HL-60/S4 treated with phorbol 12-myristate 13-acetate at 8.2 ng/mL for 4 days and 3 days (cell line): ENCODE data around the gene CDC42BPB.

Experiments
- in situ Hi-C: fragments of 300-500 bp; cut with MboI; formaldehyde crosslinking; loops from 2 replicates; pipeline ENCODE4 v1.15.0; 2022; ENCODE audit warnings: low sequenced_read_pairs

The CDC42BPB gene, protein sequence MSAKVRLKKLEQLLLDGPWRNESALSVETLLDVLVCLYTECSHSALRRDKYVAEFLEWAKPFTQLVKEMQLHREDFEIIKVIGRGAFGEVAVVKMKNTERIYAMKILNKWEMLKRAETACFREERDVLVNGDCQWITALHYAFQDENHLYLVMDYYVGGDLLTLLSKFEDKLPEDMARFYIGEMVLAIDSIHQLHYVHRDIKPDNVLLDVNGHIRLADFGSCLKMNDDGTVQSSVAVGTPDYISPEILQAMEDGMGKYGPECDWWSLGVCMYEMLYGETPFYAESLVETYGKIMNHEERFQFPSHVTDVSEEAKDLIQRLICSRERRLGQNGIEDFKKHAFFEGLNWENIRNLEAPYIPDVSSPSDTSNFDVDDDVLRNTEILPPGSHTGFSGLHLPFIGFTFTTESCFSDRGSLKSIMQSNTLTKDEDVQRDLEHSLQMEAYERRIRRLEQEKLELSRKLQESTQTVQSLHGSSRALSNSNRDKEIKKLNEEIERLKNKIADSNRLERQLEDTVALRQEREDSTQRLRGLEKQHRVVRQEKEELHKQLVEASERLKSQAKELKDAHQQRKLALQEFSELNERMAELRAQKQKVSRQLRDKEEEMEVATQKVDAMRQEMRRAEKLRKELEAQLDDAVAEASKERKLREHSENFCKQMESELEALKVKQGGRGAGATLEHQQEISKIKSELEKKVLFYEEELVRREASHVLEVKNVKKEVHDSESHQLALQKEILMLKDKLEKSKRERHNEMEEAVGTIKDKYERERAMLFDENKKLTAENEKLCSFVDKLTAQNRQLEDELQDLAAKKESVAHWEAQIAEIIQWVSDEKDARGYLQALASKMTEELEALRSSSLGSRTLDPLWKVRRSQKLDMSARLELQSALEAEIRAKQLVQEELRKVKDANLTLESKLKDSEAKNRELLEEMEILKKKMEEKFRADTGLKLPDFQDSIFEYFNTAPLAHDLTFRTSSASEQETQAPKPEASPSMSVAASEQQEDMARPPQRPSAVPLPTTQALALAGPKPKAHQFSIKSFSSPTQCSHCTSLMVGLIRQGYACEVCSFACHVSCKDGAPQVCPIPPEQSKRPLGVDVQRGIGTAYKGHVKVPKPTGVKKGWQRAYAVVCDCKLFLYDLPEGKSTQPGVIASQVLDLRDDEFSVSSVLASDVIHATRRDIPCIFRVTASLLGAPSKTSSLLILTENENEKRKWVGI (N-terminal part only)

GRCh38 chr14:103057372-103058163, at the start of gene CDC42BPB:
CDC42BPB (minus strand) TSS chr14:103057549; CDS start chr14:103057173, 376 bp downstream.
- in situ Hi-C loops, result no loop called here

- in situ Hi-C loops, result no loop called here
Measured at GRCh38 chr14:103105580-103106150, 48.3 kb upstream of the CDC42BPB start.

DNA sequence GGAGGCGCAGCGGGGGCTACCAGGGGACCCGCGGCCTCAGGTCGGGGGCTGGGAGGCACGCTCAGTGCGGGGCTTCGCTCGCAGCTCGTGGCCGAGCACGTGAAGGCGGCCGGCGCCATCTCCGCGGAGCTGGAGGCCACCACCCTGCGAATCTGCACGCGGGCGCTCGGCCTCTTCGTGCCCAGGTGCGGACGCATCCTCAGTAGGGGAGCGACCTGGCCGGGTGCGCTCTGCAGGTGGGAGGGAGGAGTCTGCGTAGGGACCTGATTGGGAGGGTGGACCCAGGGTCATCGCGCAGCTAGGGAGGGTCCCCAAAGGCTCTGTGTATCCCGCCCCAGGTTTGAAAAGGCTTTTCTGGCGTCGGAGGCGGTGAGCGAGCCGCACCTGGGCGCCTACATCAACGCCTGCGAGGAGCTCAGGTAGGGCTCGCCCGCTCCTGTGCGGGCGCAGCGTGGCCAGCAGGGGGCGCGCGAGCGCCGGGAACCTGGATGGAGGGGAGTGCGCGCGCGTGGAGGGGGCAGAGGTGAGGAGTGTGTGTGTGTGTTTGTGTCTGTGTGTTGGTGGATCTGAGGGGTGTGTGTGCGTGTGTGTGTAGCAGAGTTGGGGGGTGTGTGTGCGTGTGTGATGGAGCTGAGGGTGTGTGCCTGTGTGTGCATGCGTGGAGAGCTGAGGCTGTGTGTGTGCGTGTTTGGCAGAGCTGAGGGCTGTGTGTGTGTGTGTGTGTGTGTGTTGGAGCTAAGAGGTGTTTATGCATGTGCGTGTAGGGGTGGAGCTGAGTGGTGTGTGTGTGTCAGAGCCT, 47.5 kb upstream of the CDC42BPB start:
- in situ Hi-C loops, result no loop called here

DNA sequence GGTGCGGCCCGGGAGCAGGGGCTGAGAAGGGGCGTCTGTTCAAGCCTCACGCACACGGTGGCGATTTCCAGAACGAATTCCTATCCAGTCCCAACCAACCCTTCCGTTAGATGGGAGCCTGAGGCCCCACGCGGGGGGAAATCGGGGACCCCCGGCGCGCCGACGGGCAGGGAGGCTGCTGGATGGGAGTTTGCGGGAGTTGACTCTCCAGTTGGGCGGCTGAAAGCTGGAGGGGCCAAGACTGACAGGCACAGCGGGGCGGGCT, 47.0 kb upstream of the CDC42BPB start:
- in situ Hi-C loops, result no loop called here

- in situ Hi-C loops, result no loop called here
Measured at GRCh38 chr14:103103461-103104388, 46.4 kb upstream of the CDC42BPB start.

- in situ Hi-C loops, result no loop called here
Measured at GRCh38 chr14:103102689-103103260, 45.4 kb upstream of the CDC42BPB start.

DNA sequence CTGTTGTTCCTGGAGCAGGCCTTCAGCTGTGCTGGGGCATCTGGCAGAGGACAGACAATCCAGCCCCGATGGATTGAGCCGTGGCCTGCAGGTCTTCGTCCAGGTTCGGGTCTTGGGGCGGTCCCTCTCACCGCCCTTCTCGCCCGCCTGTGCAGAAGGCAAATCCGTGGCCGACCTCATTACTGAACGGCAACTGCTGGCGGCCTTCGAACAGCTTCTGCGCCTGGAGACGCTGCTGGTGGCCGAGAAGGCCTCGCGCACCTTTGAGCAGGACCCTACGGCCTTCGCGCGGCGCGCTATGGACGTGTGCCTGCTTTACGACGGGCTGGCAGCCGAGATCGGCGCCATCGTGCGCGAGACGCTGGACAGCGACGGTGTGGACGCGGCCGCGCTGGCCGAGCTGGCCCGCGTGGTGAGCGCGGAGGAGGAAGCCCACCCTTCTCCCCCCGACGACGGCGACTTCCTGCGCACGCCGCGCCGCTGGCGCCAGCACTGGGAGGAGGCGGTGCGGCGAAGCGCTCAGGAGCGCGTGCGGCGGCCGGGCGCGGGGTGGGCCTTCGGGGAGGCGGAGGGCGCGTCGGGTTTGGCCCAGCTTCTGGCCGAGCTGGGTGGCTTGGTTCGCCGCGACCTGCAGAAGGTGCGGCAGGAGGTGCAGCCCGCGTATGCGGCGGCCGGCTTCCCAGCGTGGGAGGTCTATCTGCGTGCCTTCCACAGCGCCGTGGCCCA, 44.8 kb upstream of the CDC42BPB start:
- in situ Hi-C loops, result no loop called here

DNA sequence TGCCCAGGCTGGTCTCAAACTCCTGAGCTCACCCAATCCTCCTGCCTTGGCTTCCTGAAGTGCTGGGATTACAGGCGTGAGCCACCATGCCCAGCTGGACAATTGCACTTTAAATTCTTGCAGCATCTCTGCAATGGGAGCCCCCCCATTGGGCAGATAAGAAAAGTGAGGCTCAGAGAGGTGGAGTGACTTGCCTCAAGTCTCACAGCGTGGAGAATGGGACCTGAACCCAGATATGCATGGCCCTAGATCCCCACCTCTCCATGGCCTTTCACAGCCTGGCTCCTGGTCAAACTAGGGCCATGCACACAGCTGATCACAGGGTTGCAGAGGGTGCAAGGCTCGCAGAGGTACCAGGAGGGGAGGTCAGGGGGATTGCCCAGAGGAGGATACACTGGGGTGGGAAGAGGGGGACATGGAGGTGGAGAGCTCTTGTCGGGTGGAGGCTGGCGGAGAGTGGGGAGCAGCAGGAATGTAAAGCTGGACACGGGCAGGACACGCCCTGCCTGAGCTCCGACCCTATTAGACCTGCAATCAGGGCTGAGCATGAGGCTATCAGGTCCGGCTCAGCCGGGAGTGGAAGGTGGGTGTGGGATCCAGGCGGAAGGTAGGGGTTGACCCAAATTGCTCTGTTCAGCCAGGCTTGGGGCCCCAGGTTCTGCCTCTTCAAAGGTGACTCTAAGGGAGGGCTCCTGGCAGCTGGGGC, 44.1 kb upstream of the CDC42BPB start:
- in situ Hi-C loops, result no loop called here

DNA sequence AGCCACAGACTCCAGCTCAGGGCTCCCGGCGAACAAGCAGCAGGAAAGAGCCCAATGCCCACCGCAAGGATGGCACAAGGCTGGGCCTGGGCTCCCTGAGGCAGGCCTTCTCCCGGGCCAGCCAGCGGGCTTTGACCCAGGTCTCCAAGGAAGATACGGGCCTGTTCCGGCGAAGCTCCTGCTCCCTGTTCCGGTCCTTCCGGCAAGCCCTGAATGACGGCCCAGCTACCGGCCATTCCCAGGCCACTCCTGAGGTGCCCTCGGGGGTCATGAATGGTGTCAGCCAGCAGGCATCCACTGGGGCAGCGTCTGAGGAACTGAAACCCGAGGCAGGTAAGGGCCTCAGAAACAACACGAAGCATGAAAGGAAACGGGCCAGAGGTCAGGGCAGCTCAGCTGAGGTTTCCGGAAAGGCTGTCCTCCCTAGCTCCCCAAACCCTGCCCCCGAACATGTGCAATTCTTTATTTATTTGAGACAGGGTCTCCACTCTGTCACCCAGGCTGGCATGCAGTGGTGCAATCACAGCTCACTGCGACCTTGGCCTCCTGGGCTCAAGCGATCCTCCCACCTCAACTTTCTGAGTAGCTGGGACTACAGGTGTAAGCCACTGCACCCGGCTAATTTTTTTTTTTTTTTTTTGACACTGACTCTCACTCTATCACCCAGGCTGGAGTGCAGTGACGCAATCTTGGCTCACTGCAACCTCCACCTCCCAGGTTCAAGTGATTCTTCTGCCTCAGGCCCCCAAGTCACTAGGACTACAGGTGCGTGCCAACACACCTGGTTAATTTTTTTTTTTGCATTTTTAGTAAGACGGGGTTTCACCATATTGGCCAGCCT, 43.2 kb upstream of the CDC42BPB start:
- in situ Hi-C loops, result no loop called here

DNA sequence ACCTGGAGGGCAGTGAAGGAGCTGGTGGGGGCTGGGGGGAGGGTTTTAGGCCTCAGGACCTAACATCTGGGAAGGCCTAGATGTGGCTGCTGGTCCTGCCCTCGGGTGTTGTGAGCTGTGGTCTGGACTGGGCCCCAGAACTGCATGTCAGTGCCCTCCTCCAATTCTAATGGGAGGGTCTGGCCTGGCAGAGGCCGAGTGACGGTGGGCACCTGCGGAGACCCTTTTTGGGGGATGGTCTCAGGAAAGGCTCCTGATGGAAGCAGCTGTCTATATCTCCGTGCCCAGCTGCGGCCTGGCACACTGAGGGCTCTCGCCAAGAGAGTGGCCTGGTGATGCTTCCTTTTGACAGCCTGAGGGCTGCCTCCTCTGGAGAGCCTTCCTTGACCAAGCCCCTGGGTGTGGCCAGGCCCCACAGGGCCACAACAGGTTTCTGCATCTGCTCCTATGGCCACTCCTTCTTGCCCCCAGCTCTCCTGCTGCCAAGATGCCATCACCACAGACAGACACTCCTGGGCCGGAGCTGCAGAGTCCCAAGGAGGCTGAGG, 42.5 kb upstream of the CDC42BPB start:
- in situ Hi-C loops, result no loop called here

- in situ Hi-C loops, result no loop called here
Measured at GRCh38 chr14:103099081-103099732, 41.9 kb upstream of the CDC42BPB start.

DNA sequence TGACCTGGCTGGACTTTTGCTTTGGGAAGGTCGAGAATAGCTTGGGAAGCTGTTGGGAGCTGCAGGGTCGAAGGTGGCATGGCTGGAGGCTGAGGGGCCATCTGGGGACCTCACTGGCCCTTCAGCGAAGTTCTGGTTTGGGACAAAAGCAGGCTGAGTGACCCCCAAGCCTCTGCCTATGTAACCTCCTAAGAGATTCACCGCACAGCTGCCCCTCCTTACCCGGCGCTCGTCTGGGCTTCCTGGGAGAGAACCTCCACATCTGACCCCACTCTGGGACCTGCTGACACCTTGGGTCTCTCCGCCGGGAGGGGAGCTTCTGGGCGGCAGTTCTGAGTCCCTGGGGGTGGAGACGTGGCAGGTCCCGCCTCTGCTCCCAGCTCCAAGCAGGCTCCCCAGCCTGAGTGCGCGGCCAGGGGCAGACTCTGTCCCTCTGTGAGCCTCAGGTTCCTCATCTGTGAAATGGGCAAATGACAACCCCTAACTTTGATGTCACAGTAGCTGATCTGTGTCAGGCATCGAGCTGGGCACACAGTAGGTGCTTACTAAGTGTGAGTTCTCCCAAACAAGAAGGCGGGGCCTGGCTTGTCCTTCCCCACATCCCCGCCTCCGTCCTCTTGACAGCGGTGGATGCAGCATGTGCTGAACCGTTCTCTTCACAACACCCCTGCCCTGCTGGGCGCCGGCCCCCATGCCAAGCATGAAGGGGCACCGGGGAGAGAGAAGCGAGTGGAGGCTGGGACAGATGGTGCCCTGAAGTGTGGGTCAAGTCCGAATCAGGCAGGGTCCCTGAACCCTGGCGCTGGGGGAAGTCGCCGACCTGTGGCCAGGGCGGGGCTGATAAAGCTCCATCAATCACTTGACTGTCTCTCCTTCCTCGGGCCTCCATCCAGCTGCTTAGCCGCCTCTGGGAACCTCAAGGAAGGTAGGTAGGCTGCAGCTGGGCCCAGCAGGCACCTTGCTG, 40.9 kb upstream of the CDC42BPB start:
- in situ Hi-C loops, result no loop called here

DNA sequence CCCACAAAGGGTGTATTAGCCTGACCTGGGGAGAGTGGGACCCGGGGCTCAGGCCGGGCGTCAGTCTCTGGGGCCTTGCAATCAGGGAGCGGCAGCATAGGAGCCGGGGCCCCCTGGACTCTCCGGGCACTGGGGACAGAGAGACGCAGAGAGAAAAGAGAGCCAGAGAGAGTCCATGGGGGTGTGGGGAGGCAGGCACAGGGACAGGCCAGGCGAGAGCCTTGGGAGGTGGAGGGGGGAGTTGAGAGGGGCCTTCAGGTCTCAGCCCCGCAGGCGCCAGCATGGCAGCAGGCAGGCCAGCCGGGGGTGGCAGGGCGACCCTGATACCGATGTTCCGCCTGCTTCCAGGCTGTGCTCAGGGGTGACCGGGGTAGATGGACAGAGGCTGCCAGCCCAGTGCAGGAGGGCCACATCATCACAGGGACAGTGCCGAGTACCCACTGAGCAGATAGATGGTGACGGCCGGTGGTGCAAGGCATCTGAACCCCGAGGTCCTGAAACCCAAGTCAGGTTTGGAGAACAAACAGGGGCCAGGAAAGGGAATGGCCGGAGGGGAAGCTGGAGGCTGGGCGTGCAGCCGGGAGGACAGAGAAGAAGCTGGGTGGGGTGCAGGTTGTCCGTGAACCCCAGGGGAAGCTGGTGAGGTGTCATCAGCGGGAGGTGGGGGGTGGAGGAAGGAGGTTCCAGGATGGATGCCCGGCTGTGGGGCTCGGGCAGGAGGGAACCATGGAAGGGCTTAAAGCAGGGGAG, 40.1 kb upstream of the CDC42BPB start:
- in situ Hi-C loops, result no loop called here
